Fibroblast of skin of left quadriceps (primary cell): ENCODE results near the gene ATXN3L.
"Not testable (repeated sequence)": the region's sequence is repeated elsewhere in the genome, so short reads cannot be mapped to it uniquely, and the experiment has no call there.

ENCODE experiments used
- DNase-seq, 2 experiments: peaks; one replicate each; pipeline ENCODE4 v3.0.0-alpha.2; 2013; ENCODE audit warnings: low read depth in 2 of 2

The ATXN3L gene

GRCh38 chrX:13307041-13307440 lies 12.8 kb downstream of the ATXN3L start:
- DNase-seq, result peak in 1 of 2 experiments; percentile 16

GRCh38 chrX:13305108-13305507 lies 14.7 kb downstream of the ATXN3L start:
- DNase-seq, result no peak

- no peak for DNase-seq
Observed at GRCh38 chrX:13304052-13304451, 15.8 kb downstream of the ATXN3L start.

- not testable (repeated sequence) for DNase-seq
Observed at GRCh38 chrX:13303248-13303647, 16.6 kb downstream of the ATXN3L start.

GRCh38 chrX:13298836-13299235 lies 21.0 kb downstream of the ATXN3L start:
- no peak for DNase-seq

GRCh38 chrX:13295841-13296240 lies 24.0 kb downstream of the ATXN3L start:
- DNase-seq, result no peak

GRCh38 chrX:13293700-13294099 lies 26.2 kb downstream of the ATXN3L start:
- no peak for DNase-seq

- no peak for DNase-seq
Observed at GRCh38 chrX:13290891-13291614, 28.8 kb downstream of the ATXN3L start.

- DNase-seq, result no peak
Observed at GRCh38 chrX:13288671-13289070, 31.2 kb downstream of the ATXN3L start.

- DNase-seq, result peak; percentile 81
Observed at GRCh38 chrX:13287816-13288215, 32.0 kb downstream of the ATXN3L start.

GRCh38 chrX:13285693-13286092 lies 34.2 kb downstream of the ATXN3L start:
- DNase-seq, result no peak

GRCh38 chrX:13285229-13285628 lies 34.6 kb downstream of the ATXN3L start:
- no peak for DNase-seq

- no peak for DNase-seq
Observed at GRCh38 chrX:13284570-13284969, 35.3 kb downstream of the ATXN3L start.

GRCh38 chrX:13283950-13284546 lies 35.8 kb downstream of the ATXN3L start:
- peak; percentile 76 to 80 for DNase-seq

- DNase-seq, result no peak
Observed at GRCh38 chrX:13283512-13283911, 36.3 kb downstream of the ATXN3L start.

- no peak for DNase-seq
Observed at GRCh38 chrX:13281289-13281688, 38.6 kb downstream of the ATXN3L start.

- no peak for DNase-seq
Observed at GRCh38 chrX:13279279-13280018, 40.4 kb downstream of the ATXN3L start.

- no peak for DNase-seq
Observed at GRCh38 chrX:13277539-13277938, 42.3 kb downstream of the ATXN3L start.

- no peak for DNase-seq
Observed at GRCh38 chrX:13276991-13277390, 42.9 kb downstream of the ATXN3L start.

- DNase-seq, result no peak
Observed at GRCh38 chrX:13275031-13275430, 44.8 kb downstream of the ATXN3L start.

GRCh38 chrX:13272426-13272825 lies 47.4 kb downstream of the ATXN3L start:
- no peak for DNase-seq

GRCh38 chrX:13271511-13271910 lies 48.3 kb downstream of the ATXN3L start:
- no peak for DNase-seq

GRCh38 chrX:13270360-13270759 lies 49.5 kb downstream of the ATXN3L start:
- DNase-seq, result no peak
